Naive thymus-derived CD4-positive, alpha-beta T cell (primary cell): Measurements from ENCODE around the gene MAVS. TPM values are rescaled to one million over a fixed set of nuclear protein-coding genes. Genes with fewer than 3 reads are reported as not detected.

Experiments used
- ATAC-seq: fragments of 150-1000 bp; cut with Tn5 transposase; 2 replicates; pipeline ENCODE4 v1.10.0; 2021; ENCODE audit warnings: mild to moderate bottlenecking, moderate library complexity
- CTCF ChIA-PET: fragments of 350-600 bp; sonication (Branson Sonifier 250); formaldehyde crosslinking; loops from one replicate; lab custom pipeline; 2021; ENCODE audit warnings: antibody characterized with exemption; lab: Charles Lee
- POLR2A ChIA-PET: fragments of 350-600 bp; sonication (Branson Sonifier 250); formaldehyde crosslinking; loops from one replicate; lab custom pipeline; 2021; ENCODE audit warnings: antibody characterized with exemption, inconsistent platforms; lab: Charles Lee
- DNase-seq, 9 donors: peaks; one replicate each; pipeline versions ENCODE4 v3.0.0 to v3.0.0-alpha.2; 2020 to 2022; ENCODE audit warnings: mixed read lengths in 1 of 9
- H3K27ac ChIP-seq: one replicate; pipeline ENCODE4 v1.7.0; 2013; ENCODE audit warnings: mild to moderate bottlenecking, low read depth, low read length, moderate library complexity
- H3K27me3 ChIP-seq, 2 donors: one replicate each; pipeline ENCODE4 v1.7.0; 2013; ENCODE audit warnings: low read length in 2 of 2, mild to moderate bottlenecking in 2 of 2, moderate library complexity in 2 of 2; ENCODE audit not compliant: control insufficient read depth in 2 of 2, insufficient read depth in 2 of 2
- H3K36me3 ChIP-seq, 3 experiments: 1 replicate in 2 of 3; 2 replicates in 1 of 3; pipeline ENCODE4 v1.7.0; 2013; ENCODE audit warnings: low read length in 3 of 3, mild to moderate bottlenecking in 3 of 3, moderate library complexity in 1 of 3; ENCODE audit not compliant: insufficient read depth in 3 of 3, control insufficient read depth in 2 of 3
- H3K4me1 ChIP-seq, 2 donors: one replicate each; pipeline ENCODE4 v1.7.0; 2013; ENCODE audit warnings: low read length in 2 of 2, mild to moderate bottlenecking in 2 of 2, moderate library complexity in 1 of 2; ENCODE audit not compliant: control insufficient read depth in 2 of 2, insufficient read depth in 2 of 2
- H3K4me3 ChIP-seq: 2 replicates; pipeline ENCODE4 v1.7.0; 2013; ENCODE audit warnings: mild to moderate bottlenecking, low read length
- H3K9me3 ChIP-seq, 3 experiments: 1 replicate in 2 of 3; 2 replicates in 1 of 3; pipeline ENCODE4 v1.7.0; 2013; ENCODE audit warnings: low read length in 3 of 3; ENCODE audit not compliant: control insufficient read depth in 2 of 3
- H3K27ac Mint-ChIP-seq, 9 donors: one replicate each; pipeline ENCODE4 v1.8.0; 2020 to 2022; ENCODE audit warnings: mixed read lengths in 9 of 9, mild to moderate bottlenecking in 8 of 9, moderate library complexity in 5 of 9, inconsistent platforms in 2 of 9
- H3K27me3 Mint-ChIP-seq, 5 donors: one replicate each; pipeline ENCODE4 v1.8.0; 2021 to 2022; ENCODE audit warnings: mixed read lengths in 5 of 5, mild to moderate bottlenecking in 1 of 5
- H3K36me3 Mint-ChIP-seq, 5 donors: one replicate each; pipeline ENCODE4 v1.8.0; 2020 to 2022; ENCODE audit warnings: mixed read lengths in 5 of 5, mild to moderate bottlenecking in 3 of 5, inconsistent platforms in 1 of 5
- H3K4me1 Mint-ChIP-seq, 7 donors: one replicate each; pipeline ENCODE4 v1.8.0; 2020 to 2022; ENCODE audit warnings: mixed read lengths in 7 of 7, mild to moderate bottlenecking in 3 of 7, inconsistent platforms in 1 of 7
- H3K4me3 Mint-ChIP-seq, 10 donors: one replicate each; pipeline ENCODE4 v1.8.0; 2020 to 2022; ENCODE audit warnings: mild to moderate bottlenecking in 10 of 10, mixed read lengths in 10 of 10, moderate library complexity in 6 of 10, inconsistent platforms in 2 of 10
- H3K9me3 Mint-ChIP-seq, 11 donors: one replicate each; pipeline ENCODE4 v1.8.0; 2020 to 2022; ENCODE audit warnings: mixed read lengths in 11 of 11, mild to moderate bottlenecking in 4 of 11, inconsistent platforms in 1 of 11, moderate library complexity in 1 of 11
- intact Hi-C, 2 donors: fragments of 100-400 bp; cut with micrococcal nuclease; formaldehyde crosslinking; loops; one replicate each; pipeline ENCODE4 v1.15.1; 2023
- polyA plus RNA-seq, 2 donors: library from polyadenylated mRNA; unstranded; fragments of 300-500 nt; fragmentation: Illumina TruSeq; gene quantifications; one replicate each; pipeline ENCODE4 v1.2.3, GENCODE V29; 2021
- total RNA-seq, 6 experiments: library from RNA in 5 of 6; stranded (reverse) in 5 of 6; gene quantifications; 1 replicate in 5 of 6; 2 replicates in 1 of 6; pipeline ENCODE4 v1.2.3 and lab custom pipeline; 2021 to 2026

The MAVS gene
- total and polyA plus RNA-seq, 7 experiments from 2014 or later, result 3.5 to 49.9 (median 26.4) TPM

GRCh38 chr20:3848565-3848964 lies 1.9 kb downstream of the MAVS start:
- H3K4me3 ChIP-seq, result no peak overlapping the region
- Mint-ChIP-seq H3K4me1 (peaks cover 16 to 30% (median 27%) of the 10 kb centered on the region in 7 donors), H3K9me3 (no peaks in the 10 kb centered on the region), H3K4me3 (peak overlapping the region; percentile 85 to 93 (median 90)), H3K27ac (peak overlapping the region; percentile 59 to 95 (median 89)), H3K36me3 (peaks cover 0 to 6% (median 0%) of the 10 kb centered on the region in 5 donors), H3K27me3 (no peaks in the 10 kb centered on the region)
- DNase-seq (no peak), ATAC-seq (no peak)
- H3K9me3 ChIP-seq, result no peaks in the 10 kb centered on the region
- H3K27me3 ChIP-seq, result no peaks in the 10 kb centered on the region
- CTCF ChIA-PET, result no interaction called here
- H3K27ac ChIP-seq, result no peak overlapping the region
- intact Hi-C loops, result loop anchor here in 1 of 2 donors (5.0 kb wide), 2 partner anchors 39 to 81 kb away; partner anchors contain the start of genes ADISSP and PANK2
- H3K4me1 ChIP-seq, result peaks cover 0 to 10% of the 10 kb centered on the region in 2 donors
- peaks cover 0 to 9% (median 0%) of the 10 kb centered on the region in 3 experiments for H3K36me3 ChIP-seq
- POLR2A ChIA-PET, result interaction anchor here (1.0 kb wide), 1 partner anchor 9 kb away, joined by 5 read pairs; no protein-coding TSS in a partner anchor

GRCh38 chr20:3854462-3854871 lies 7.8 kb downstream of the MAVS start:
- peak; percentile 48 for ATAC-seq
- Histone ChIP-seq H3K4me1 (peaks cover 0 to 3% of the 10 kb centered on the region in 2 donors), H3K36me3 (peaks cover 3 to 38% (median 9%) of the 10 kb centered on the region in 3 experiments), H3K27ac (no peak overlapping the region), H3K9me3 (no peaks in the 10 kb centered on the region), H3K27me3 (no peaks in the 10 kb centered on the region), H3K4me3 (no peak overlapping the region)
- H3K27me3 Mint-ChIP-seq, result no peaks in the 10 kb centered on the region
- no peaks in the 10 kb centered on the region for H3K9me3 Mint-ChIP-seq
- peaks cover 12 to 22% (median 16%) of the 10 kb centered on the region in 7 donors for H3K4me1 Mint-ChIP-seq
- H3K27ac Mint-ChIP-seq, result peak overlapping the region in 3 of 9 donors; percentile 33 to 41 (median 33)
- no peak overlapping the region for H3K4me3 Mint-ChIP-seq
- H3K36me3 Mint-ChIP-seq, result peaks cover 4 to 20% (median 14%) of the 10 kb centered on the region in 5 donors
- ChIA-PET POLR2A (interaction anchor here (0.6 to 1.6 kb wide), 9 partner anchors 9 to 102 kb away, joined by 3 to 8 read pairs (median 3); partner anchors contain the start of genes ADISSP and CDC25B), CTCF (interaction anchor here (0.6 to 2.7 kb wide), 11 partner anchors 8 to 166 kb away, joined by 3 to 16 read pairs (median 4); partner anchors contain the start of genes ADISSP and AP5S1)
- DNase-seq, result no peak
- intact Hi-C loops, result no loop called here

- Histone ChIP-seq H3K9me3 (no peaks in the 10 kb centered on the region), H3K4me3 (no peak overlapping the region), H3K36me3 (peaks cover 8 to 59% (median 20%) of the 10 kb centered on the region in 3 experiments), H3K27me3 (no peaks in the 10 kb centered on the region), H3K4me1 (peaks cover 0 to 3% of the 10 kb centered on the region in 2 donors), H3K27ac (no peak overlapping the region)
- Mint-ChIP-seq H3K36me3 (peaks cover 5 to 31% (median 24%) of the 10 kb centered on the region in 5 donors), H3K4me3 (no peak overlapping the region), H3K9me3 (no peaks in the 10 kb centered on the region), H3K4me1 (peaks cover 9 to 25% (median 13%) of the 10 kb centered on the region in 7 donors), H3K27me3 (no peaks in the 10 kb centered on the region), H3K27ac (peak overlapping the region in 1 of 9 donors; percentile 44)
- no peak for DNase-seq
- intact Hi-C loops, result no loop called here
- CTCF ChIA-PET, result no interaction called here
- POLR2A ChIA-PET, result interaction anchor here (1.2 kb wide), 1 partner anchor 90 kb away, joined by 3 read pairs; the partner anchor contains the start of gene ADISSP
- ATAC-seq, result no peak
Measured at GRCh38 chr20:3857405-3857804, 10.8 kb downstream of the MAVS start.

- CTCF ChIA-PET, result interaction anchor here (0.6 kb wide), 1 partner anchor 249 kb away, joined by 3 read pairs; no protein-coding TSS in a partner anchor
- no peaks in the 10 kb centered on the region for H3K27me3 Mint-ChIP-seq
- peaks cover 21 to 72% (median 27%) of the 10 kb centered on the region in 3 experiments for H3K36me3 ChIP-seq
- intact Hi-C loops, result no loop called here
- peaks cover 0 to 3% of the 10 kb centered on the region in 2 donors for H3K4me1 ChIP-seq
- H3K27ac ChIP-seq, result no peak overlapping the region
- H3K9me3 Mint-ChIP-seq, result no peaks in the 10 kb centered on the region
- no peak overlapping the region for H3K4me3 Mint-ChIP-seq
- ATAC-seq, result no peak
- peaks cover 9 to 25% (median 13%) of the 10 kb centered on the region in 7 donors for H3K4me1 Mint-ChIP-seq
- DNase-seq, result no peak
- no peak overlapping the region for H3K27ac Mint-ChIP-seq
- H3K27me3 ChIP-seq, result no peaks in the 10 kb centered on the region
- H3K9me3 ChIP-seq, result no peaks in the 10 kb centered on the region
- H3K4me3 ChIP-seq, result no peak overlapping the region
- POLR2A ChIA-PET, result no interaction called here
- peaks cover 17 to 44% (median 34%) of the 10 kb centered on the region in 5 donors for H3K36me3 Mint-ChIP-seq
Measured at GRCh38 chr20:3858689-3859088, 12.1 kb downstream of the MAVS start.

GRCh38 chr20:3861191-3861590 lies 14.6 kb downstream of the MAVS start:
- peaks cover 0 to 13% (median 7%) of the 10 kb centered on the region in 7 donors for H3K4me1 Mint-ChIP-seq
- H3K4me3 Mint-ChIP-seq, result no peak overlapping the region
- intact Hi-C loops, result no loop called here
- Histone ChIP-seq H3K4me3 (no peak overlapping the region), H3K9me3 (no peaks in the 10 kb centered on the region), H3K27me3 (no peaks in the 10 kb centered on the region), H3K4me1 (no peaks in the 10 kb centered on the region), H3K27ac (no peak overlapping the region), H3K36me3 (peaks cover 26 to 87% (median 37%) of the 10 kb centered on the region in 3 experiments)
- no peak for DNase-seq
- no peaks in the 10 kb centered on the region for H3K9me3 Mint-ChIP-seq
- H3K36me3 Mint-ChIP-seq, result peaks cover 18 to 51% (median 33%) of the 10 kb centered on the region in 5 donors
- no peak for ATAC-seq
- POLR2A ChIA-PET, result interaction anchor here (0.6 kb wide), 1 partner anchor 107 kb away, joined by 5 read pairs; no protein-coding TSS in a partner anchor
- H3K27ac Mint-ChIP-seq, result peak overlapping the region in 1 of 9 donors; percentile 24
- H3K27me3 Mint-ChIP-seq, result no peaks in the 10 kb centered on the region
- CTCF ChIA-PET, result no interaction called here

- DNase-seq (no peak), ATAC-seq (no peak)
- POLR2A ChIA-PET, result no interaction called here
- peaks cover 18 to 45% (median 29%) of the 10 kb centered on the region in 5 donors for H3K36me3 Mint-ChIP-seq
- H3K27me3 ChIP-seq, result no peaks in the 10 kb centered on the region
- H3K36me3 ChIP-seq, result peaks cover 23 to 92% (median 38%) of the 10 kb centered on the region in 3 experiments
- CTCF ChIA-PET, result interaction anchor here (1.5 kb wide), 1 partner anchor 8 kb away, joined by 3 read pairs; no protein-coding TSS in a partner anchor
- H3K27ac ChIP-seq, result no peak overlapping the region
- H3K9me3 ChIP-seq, result no peaks in the 10 kb centered on the region
- H3K9me3 Mint-ChIP-seq, result no peaks in the 10 kb centered on the region
- H3K4me3 Mint-ChIP-seq, result no peak overlapping the region
- H3K4me3 ChIP-seq, result no peak overlapping the region
- peak overlapping the region in 2 of 9 donors; percentile 37 to 40 for H3K27ac Mint-ChIP-seq
- no peaks in the 10 kb centered on the region for H3K27me3 Mint-ChIP-seq
- H3K4me1 Mint-ChIP-seq, result peaks cover 0 to 11% (median 2%) of the 10 kb centered on the region in 7 donors
- H3K4me1 ChIP-seq, result no peaks in the 10 kb centered on the region
- intact Hi-C loops, result no loop called here
Measured at GRCh38 chr20:3862333-3862732, 15.7 kb downstream of the MAVS start.
